Coronary artery (tissue), 2 donors: ENCODE measurements around the gene ZMYND8.
"Not testable (repeated sequence)": the region's sequence is repeated elsewhere in the genome, so short reads cannot be mapped to it uniquely, and the experiment has no call there.

Experiments
- DNase-seq: peaks from one replicate; pipeline ENCODE4 v3.0.0-alpha.2; 2017; ENCODE audit warnings: low spot score
- H3K27ac ChIP-seq, 2 donors: fragments of 200-600 bp; sonication (generic); one replicate each; pipeline ENCODE4 v1.5.1; 2016 to 2019
- H3K4me3 ChIP-seq: fragments of 200-600 bp; sonication (generic); 2 replicates; pipeline ENCODE4 v1.5.1; 2016; ENCODE audit warnings: mild to moderate bottlenecking, moderate library complexity
- CTCF ChIP-seq: fragments of 200-600 bp; sonication (generic); IDR thresholded peaks from one replicate; pipeline ENCODE4 v1.5.1; 2019; ENCODE audit warnings: antibody characterized with exemption

Gene ZMYND8

GRCh38 chr20:47241345-47241781 lies 115.1 kb downstream of the ZMYND8 start:
- no peak for TF ChIP-seq CTCF
- no peak overlapping the region for H3K27ac ChIP-seq
- H3K4me3 ChIP-seq: no peak overlapping the region
- DNase-seq: no peak

- H3K4me3 ChIP-seq, DNase-seq, H3K27ac ChIP-seq: not testable (repeated sequence)
Measured at GRCh38 chr20:47240096-47240495, 116.4 kb downstream of the ZMYND8 start.

GRCh38 chr20:47239719-47240067 lies 116.8 kb downstream of the ZMYND8 start:
- H3K4me3 ChIP-seq: no peak overlapping the region
- no peak for DNase-seq
- H3K27ac ChIP-seq: no peak overlapping the region
- TF ChIP-seq CTCF: no peak

GRCh38 chr20:47238780-47239718 lies 117.5 kb downstream of the ZMYND8 start:
- DNase-seq: no peak
- Histone ChIP-seq H3K27ac (no peak overlapping the region), H3K4me3 (no peak overlapping the region)
- TF ChIP-seq CTCF: no peak

GRCh38 chr20:47237715-47238114 lies 118.8 kb downstream of the ZMYND8 start:
- no peak for TF ChIP-seq CTCF
- H3K27ac ChIP-seq: no peak overlapping the region
- DNase-seq: no peak
- H3K4me3 ChIP-seq: no peak overlapping the region

GRCh38 chr20:47236639-47236900 lies 119.9 kb downstream of the ZMYND8 start:
- Histone ChIP-seq H3K27ac (no peak overlapping the region), H3K4me3 (no peak overlapping the region)
- no peak for DNase-seq
- no peak for TF ChIP-seq CTCF

- DNase-seq: no peak
- TF ChIP-seq CTCF: no peak
- no peak overlapping the region for H3K27ac ChIP-seq
- no peak overlapping the region for H3K4me3 ChIP-seq
Measured at GRCh38 chr20:47235853-47236638, 120.5 kb downstream of the ZMYND8 start.
